Left lung (tissue), 10 donors: Measurements from ENCODE around the gene KRT39. TPM values are rescaled to one million over a fixed set of nuclear protein-coding genes. Genes with fewer than 3 reads are reported as not detected.

ENCODE experiments used
- ATAC-seq: fragments of 200-7000 bp; cut with Tn5 transposase; one replicate; pipeline ENCODE4 v1.9.1; 2020; ENCODE audit warnings: moderate library complexity
- DNase-seq, 4 donors: peaks; one replicate each; pipeline ENCODE4 v3.0.0-alpha.2; 2013 to 2020
- H3K27ac ChIP-seq, 2 donors: fragments of 200-600 bp; sonication (generic) in 1 of 2; one replicate each; pipeline versions ENCODE4 v1.5.0 to v1.8.0; 2020 to 2021
- H3K27me3 ChIP-seq, 2 donors: fragments of 200-600 bp; sonication (generic) in 1 of 2; one replicate each; pipeline versions ENCODE4 v1.5.0 to v1.8.0; 2020 to 2021
- H3K36me3 ChIP-seq, 2 donors: fragments of 200-600 bp; sonication (generic) in 1 of 2; one replicate each; pipeline versions ENCODE4 v1.5.0 to v1.8.0; 2020 to 2021
- H3K4me1 ChIP-seq, 2 donors: fragments of 200-600 bp; one replicate each; pipeline ENCODE4 v1.8.0; 2021
- H3K4me3 ChIP-seq, 2 donors: fragments of 200-600 bp; sonication (generic) in 1 of 2; one replicate each; pipeline versions ENCODE4 v1.5.0 to v1.8.0; 2020 to 2021; ENCODE audit warnings: mild to moderate bottlenecking in 1 of 2
- H3K9me3 ChIP-seq, 2 donors: fragments of 200-600 bp; sonication (generic) in 1 of 2; one replicate each; pipeline versions ENCODE4 v1.5.0 to v1.8.0; 2020 to 2021
- CTCF ChIP-seq, 2 donors: fragments of 200-600 bp; sonication (generic) in 1 of 2; IDR thresholded peaks; one replicate each; pipeline versions ENCODE4 v1.5.0 to v1.8.0; 2021; ENCODE audit warnings: antibody characterized with exemption in 2 of 2
- intact Hi-C, 2 donors: fragments of 100-400 bp; cut with DNase I; formaldehyde crosslinking; loops; one replicate each; pipeline versions ENCODE4 v1.11.2 to v1.14.2; 2022
- polyA plus RNA-seq, 6 donors: library from polyadenylated mRNA; unstranded; fragments of 120-200 nt; gene quantifications; one replicate each; pipeline ENCODE4 v1.2.1, GENCODE V29; 2013; ENCODE audit not compliant: insufficient read length in 6 of 6
- total RNA-seq, 2 donors: library from RNA; stranded (reverse); fragmentation: NEBNext Ultra II Directional; extraction: Animal tissue kit (Norgen Biotek cat#: 25700); gene quantifications; one replicate each; pipeline ENCODE4 v1.2.1, GENCODE V29; 2021
- donor health status: DM: no; HTN: yes; CAD: no.
- donor health status: DM: no; HTN: no; CAD: no.

The KRT39 gene
- total and polyA plus RNA-seq, 8 donors, result 0.41 TPM; not detected in 7

- Histone ChIP-seq H3K4me1 (no peaks in the 10 kb centered on the region), H3K27ac (no peak within 1 kb of the TSS), H3K4me3 (no peak within 1 kb of the TSS), H3K36me3 (no peaks in the 10 kb centered on the region), H3K9me3 (no peaks in the 10 kb centered on the region), H3K27me3 (peaks cover 0 to 13% of the 10 kb centered on the region in 2 donors)
- ATAC-seq (no peak), DNase-seq (no peak)
- no peak for TF ChIP-seq CTCF (IDR thresholded peaks at IDR 0.05)
- intact Hi-C loops, result no loop called here
Observed at GRCh38 chr17:40984226-40984625, 17.5 kb upstream of the KRT39 start, which contains the start of gene KRT40. KRT40 (minus strand) TSS chr17:40984326; CDS start chr17:40984273, 53 bp downstream.

GRCh38 chr17:40981115-40981514, 14.4 kb upstream of the KRT39 start:
- peaks cover 0 to 18% of the 10 kb centered on the region in 2 donors for H3K27me3 ChIP-seq
- intact Hi-C loops, result no loop called here

GRCh38 chr17:40980596-40980995, 13.8 kb upstream of the KRT39 start:
- H3K27me3 ChIP-seq, result peaks cover 0 to 17% of the 10 kb centered on the region in 2 donors
- no peaks in the 10 kb centered on the region for H3K4me1 ChIP-seq
- H3K9me3 ChIP-seq, result no peaks in the 10 kb centered on the region
- peak in 1 of 4 donors; percentile 44 for DNase-seq
- intact Hi-C loops, result no loop called here
- H3K36me3 ChIP-seq, result no peaks in the 10 kb centered on the region
- no peak overlapping the region for H3K4me3 ChIP-seq
- no peak for ATAC-seq
- TF ChIP-seq CTCF (IDR thresholded peaks at IDR 0.05), result no peak
- no peak overlapping the region for H3K27ac ChIP-seq

More at GRCh38 chr17:40981115-40981514, 14.4 kb upstream of the KRT39 start:
- ATAC-seq, result no peak
- DNase-seq, result no peak
- H3K4me1 ChIP-seq, result no peaks in the 10 kb centered on the region
- no peaks in the 10 kb centered on the region for H3K9me3 ChIP-seq
- H3K36me3 ChIP-seq, result no peaks in the 10 kb centered on the region
- H3K4me3 ChIP-seq, result no peak overlapping the region
- TF ChIP-seq CTCF (IDR thresholded peaks at IDR 0.05), result no peak
- no peak overlapping the region for H3K27ac ChIP-seq

- no peak for ATAC-seq
- DNase-seq, result no peak
- Histone ChIP-seq H3K9me3 (no peaks in the 10 kb centered on the region), H3K27ac (no peak overlapping the region), H3K4me3 (no peak overlapping the region), H3K27me3 (peaks cover 0 to 17% of the 10 kb centered on the region in 2 donors), H3K36me3 (no peaks in the 10 kb centered on the region), H3K4me1 (no peaks in the 10 kb centered on the region)
- no peak for TF ChIP-seq CTCF (IDR thresholded peaks at IDR 0.05)
- intact Hi-C loops, result no loop called here
Observed at GRCh38 chr17:40980117-40980516, 13.4 kb upstream of the KRT39 start.

GRCh38 chr17:40978575-40979151, 11.9 kb upstream of the KRT39 start:
- DNase-seq (no peak), ATAC-seq (peak; percentile 49)
- no peak for TF ChIP-seq CTCF (IDR thresholded peaks at IDR 0.05)
- H3K27ac ChIP-seq, result no peak overlapping the region
- no peaks in the 10 kb centered on the region for H3K4me1 ChIP-seq
- no peaks in the 10 kb centered on the region for H3K36me3 ChIP-seq
- no peak overlapping the region for H3K4me3 ChIP-seq
- H3K9me3 ChIP-seq, result no peaks in the 10 kb centered on the region
- intact Hi-C loops, result no loop called here
- peaks cover 0 to 11% of the 10 kb centered on the region in 2 donors for H3K27me3 ChIP-seq
